PC-9 (cell line): Measurements from ENCODE around the gene ANKRD63.

ENCODE experiments used
- CTCF ChIP-seq: fragments of 200-600 bp; sonication (generic); conservative IDR thresholded peaks from 2 replicates; pipeline ENCODE4 v1.6.1; 2017; ENCODE audit warnings: mixed run types, antibody characterized with exemption, mild to moderate bottlenecking, moderate library complexity
- EZH2 ChIP-seq: fragments of 200-600 bp; sonication (generic); IDR thresholded peaks from 2 replicates; pipeline ENCODE4 v1.8.0; 2017; ENCODE audit warnings: antibody characterized with exemption, low read depth

- TF ChIP-seq CTCF = no peak
- TF ChIP-seq EZH2 = no peak
Observed at GRCh38 chr15:40329804-40330203, 46.9 kb upstream of the ANKRD63 start.
